Activated naive CD8-positive, alpha-beta T cell (primary cell): Measurements from ENCODE around the gene ZDHHC20.

Experiments used
- H3K27ac Mint-ChIP-seq: one replicate; pipeline ENCODE4 v1.8.0; 2021; ENCODE audit warnings: mixed read lengths
- H3K27me3 Mint-ChIP-seq: one replicate; pipeline ENCODE4 v1.8.0; 2021; ENCODE audit warnings: mixed read lengths
- H3K36me3 Mint-ChIP-seq: one replicate; pipeline ENCODE4 v1.8.0; 2021; ENCODE audit warnings: mixed read lengths
- H3K4me1 Mint-ChIP-seq: one replicate; pipeline ENCODE4 v1.8.0; 2021; ENCODE audit warnings: low read depth, mixed read lengths
- H3K4me3 Mint-ChIP-seq: one replicate; pipeline ENCODE4 v1.8.0; 2021; ENCODE audit warnings: mild to moderate bottlenecking, mixed read lengths
- H3K9me3 Mint-ChIP-seq: one replicate; pipeline ENCODE4 v1.8.0; 2021; ENCODE audit warnings: low read depth, mixed read lengths

ZDHHC20 gene, protein sequence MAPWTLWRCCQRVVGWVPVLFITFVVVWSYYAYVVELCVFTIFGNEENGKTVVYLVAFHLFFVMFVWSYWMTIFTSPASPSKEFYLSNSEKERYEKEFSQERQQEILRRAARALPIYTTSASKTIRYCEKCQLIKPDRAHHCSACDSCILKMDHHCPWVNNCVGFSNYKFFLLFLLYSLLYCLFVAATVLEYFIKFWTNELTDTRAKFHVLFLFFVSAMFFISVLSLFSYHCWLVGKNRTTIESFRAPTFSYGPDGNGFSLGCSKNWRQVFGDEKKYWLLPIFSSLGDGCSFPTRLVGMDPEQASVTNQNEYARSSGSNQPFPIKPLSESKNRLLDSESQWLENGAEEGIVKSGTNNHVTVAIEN

DNA sequence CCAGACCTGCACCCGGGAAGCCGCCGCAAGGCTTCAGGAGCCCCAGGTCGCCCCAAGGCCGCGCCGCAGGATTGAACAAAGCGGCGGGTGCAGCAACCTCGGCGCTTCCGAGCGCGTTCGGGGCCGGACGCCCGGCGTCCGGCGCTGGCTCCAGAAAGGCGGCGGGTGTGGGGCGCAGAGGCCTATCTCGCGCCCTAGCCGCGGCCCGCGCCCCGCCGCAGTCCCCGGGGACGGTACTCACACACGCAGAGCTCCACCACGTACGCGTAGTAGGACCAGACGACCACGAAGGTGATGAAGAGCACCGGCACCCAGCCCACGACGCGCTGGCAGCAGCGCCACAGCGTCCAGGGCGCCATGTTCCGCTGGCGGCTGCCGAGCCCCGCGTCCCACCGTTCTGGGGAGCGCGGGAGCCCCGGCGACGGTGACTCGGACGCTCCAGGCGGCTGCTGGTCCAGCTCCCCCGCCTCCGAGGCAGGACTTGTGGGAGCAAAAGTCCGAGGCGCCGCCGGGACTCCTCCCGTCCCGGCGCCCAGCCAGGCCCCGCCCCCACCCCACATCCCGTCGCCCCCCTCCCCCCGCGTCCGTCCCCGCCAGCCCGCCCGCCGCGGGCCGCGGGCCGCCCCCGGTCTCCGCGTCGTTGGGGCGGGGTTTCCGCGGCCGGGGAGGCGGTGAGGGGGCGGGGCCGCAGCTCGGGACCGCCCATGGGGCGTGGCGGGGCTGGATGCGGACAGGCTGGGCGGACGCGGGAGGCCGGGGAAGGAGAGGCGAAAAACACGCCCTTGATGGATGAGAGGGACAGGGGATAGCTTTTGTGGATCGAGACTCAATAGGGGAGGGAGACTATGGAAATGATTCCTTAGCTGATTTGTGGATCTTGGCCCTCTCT is at the start of gene ZDHHC20:
ZDHHC20 (minus strand) TSS at position 491 of the 889 bp plus-strand sequence; CDS start at position 359, 132 bp downstream.
- Mint-ChIP-seq H3K4me1 (peaks cover 44% of the 10 kb centered on the region), H3K4me3 (peak within 1 kb of the TSS; percentile 95), H3K9me3 (no peaks in the 10 kb centered on the region), H3K27ac (peak within 1 kb of the TSS; percentile 88), H3K27me3 (no peaks in the 10 kb centered on the region), H3K36me3 (peaks cover 7% of the 10 kb centered on the region)

DNA sequence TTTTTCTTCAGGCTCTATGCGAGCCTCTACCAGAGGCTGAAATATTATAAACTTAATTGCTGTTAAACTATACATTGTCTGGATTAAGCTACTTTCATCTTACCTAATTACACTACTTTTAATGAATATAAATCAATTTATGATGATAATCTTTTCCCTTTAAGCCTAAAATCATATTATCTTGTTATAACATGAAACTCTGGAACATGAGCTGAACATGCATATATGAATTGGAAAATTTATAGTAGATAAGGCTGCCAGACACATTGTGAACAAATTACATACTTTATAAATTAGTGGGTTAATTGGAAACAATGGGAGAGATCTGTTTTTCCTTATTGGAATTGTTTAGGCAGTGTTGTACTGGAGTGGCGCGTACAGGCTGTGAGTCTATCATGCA is 45.3 kb upstream of the ZDHHC20 start:
- Mint-ChIP-seq H3K27ac (no peak overlapping the region), H3K4me3 (no peak overlapping the region), H3K36me3 (peaks cover 4% of the 10 kb centered on the region), H3K4me1 (no peaks in the 10 kb centered on the region), H3K9me3 (no peaks in the 10 kb centered on the region), H3K27me3 (no peaks in the 10 kb centered on the region)

DNA sequence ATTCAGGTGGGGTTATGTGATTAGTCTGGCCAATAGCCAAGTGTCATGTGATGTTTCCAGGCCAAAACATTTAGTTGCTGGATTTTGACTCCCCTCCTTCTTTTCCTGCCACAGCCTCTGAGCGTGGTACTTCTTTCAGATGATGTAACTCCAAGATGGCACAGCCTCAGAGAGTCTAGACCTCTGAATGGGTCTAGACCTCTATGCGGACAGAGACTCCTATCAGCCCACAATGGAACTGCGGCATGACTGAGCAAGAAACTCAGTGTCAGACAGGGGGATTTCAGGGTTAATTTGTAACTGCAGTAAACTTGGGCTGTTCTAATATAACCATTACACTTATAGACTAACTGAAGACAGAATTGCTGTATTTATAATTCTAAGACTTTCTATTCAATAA is 42.6 kb upstream of the ZDHHC20 start:
- Mint-ChIP-seq H3K27me3 (no peaks in the 10 kb centered on the region), H3K4me3 (no peak overlapping the region), H3K27ac (no peak overlapping the region), H3K9me3 (no peaks in the 10 kb centered on the region), H3K36me3 (peaks cover 2% of the 10 kb centered on the region), H3K4me1 (no peaks in the 10 kb centered on the region)

DNA sequence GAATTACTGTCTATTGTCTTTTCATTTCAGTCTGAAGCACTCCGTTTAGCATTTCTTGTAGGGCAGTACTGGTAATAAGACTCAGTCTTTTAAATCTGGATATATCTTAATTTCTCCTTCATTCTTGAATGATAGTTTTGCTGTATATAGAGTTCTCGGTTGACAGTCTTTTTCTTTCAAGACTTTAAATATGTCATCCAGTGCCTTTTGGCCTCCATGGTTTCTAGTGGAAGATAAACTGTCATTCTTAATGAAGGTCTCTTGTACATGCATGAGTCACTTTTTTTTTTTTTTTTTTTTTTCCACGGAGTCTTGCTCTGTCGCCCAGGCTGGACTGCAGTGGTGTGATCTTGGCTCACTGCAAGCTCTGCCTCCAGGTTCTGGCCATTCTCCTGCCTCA is 27.2 kb upstream of the ZDHHC20 start:
- Mint-ChIP-seq H3K4me1 (no peaks in the 10 kb centered on the region), H3K4me3 (no peak overlapping the region), H3K27me3 (no peaks in the 10 kb centered on the region), H3K9me3 (peaks cover 24% of the 10 kb centered on the region), H3K36me3 (peaks cover 26% of the 10 kb centered on the region), H3K27ac (no peak overlapping the region)

DNA sequence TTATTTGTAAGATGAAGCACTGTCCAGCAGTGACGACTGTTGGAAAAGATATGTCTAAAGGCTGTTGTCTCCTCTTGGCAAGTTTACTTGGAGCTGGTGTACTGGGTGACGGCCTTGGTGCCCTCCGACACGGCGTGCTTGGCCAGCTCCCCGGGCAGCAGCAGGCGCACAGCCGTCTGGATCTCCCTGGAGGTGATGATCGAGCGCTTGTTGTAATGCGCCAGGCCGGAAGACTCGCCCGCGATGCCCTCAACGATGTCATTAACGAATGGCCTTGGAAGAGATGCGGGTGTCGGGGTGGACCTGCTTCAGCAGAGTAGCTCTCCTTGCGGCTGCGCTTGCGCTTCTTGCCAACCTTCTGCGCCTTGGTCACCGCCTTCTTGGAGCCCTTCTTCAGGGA is 24.6 kb upstream of the ZDHHC20 start:
- H3K4me3 Mint-ChIP-seq = no peak overlapping the region
- no peaks in the 10 kb centered on the region for H3K27me3 Mint-ChIP-seq
- peaks cover under 1% of the 10 kb centered on the region for H3K4me1 Mint-ChIP-seq
- peaks cover 14% of the 10 kb centered on the region for H3K9me3 Mint-ChIP-seq
- H3K27ac Mint-ChIP-seq = no peak overlapping the region
- peaks cover 8% of the 10 kb centered on the region for H3K36me3 Mint-ChIP-seq

DNA sequence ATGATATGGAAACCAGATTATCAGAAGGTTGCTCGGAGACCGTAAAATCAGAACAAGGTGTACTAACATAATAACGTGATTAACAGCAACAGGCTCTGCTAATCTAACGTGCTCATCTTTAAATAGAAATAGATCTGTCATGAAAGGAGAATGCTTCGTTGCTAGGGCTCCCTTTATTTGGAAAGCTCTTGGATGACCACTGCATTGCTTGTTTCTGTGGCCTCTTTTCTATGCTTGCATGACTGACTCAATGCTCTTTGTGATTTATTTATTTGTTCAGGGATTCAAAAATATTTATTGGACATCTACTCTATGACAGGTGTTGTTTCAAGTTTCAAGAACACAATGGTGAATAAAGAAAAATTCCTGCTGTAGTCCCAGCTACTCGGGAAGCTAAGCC is 22.3 kb upstream of the ZDHHC20 start:
- Mint-ChIP-seq H3K36me3 (peaks cover 4% of the 10 kb centered on the region), H3K27ac (no peak overlapping the region), H3K27me3 (no peaks in the 10 kb centered on the region), H3K9me3 (peaks cover 4% of the 10 kb centered on the region), H3K4me3 (no peak overlapping the region), H3K4me1 (peaks cover 7% of the 10 kb centered on the region)

DNA sequence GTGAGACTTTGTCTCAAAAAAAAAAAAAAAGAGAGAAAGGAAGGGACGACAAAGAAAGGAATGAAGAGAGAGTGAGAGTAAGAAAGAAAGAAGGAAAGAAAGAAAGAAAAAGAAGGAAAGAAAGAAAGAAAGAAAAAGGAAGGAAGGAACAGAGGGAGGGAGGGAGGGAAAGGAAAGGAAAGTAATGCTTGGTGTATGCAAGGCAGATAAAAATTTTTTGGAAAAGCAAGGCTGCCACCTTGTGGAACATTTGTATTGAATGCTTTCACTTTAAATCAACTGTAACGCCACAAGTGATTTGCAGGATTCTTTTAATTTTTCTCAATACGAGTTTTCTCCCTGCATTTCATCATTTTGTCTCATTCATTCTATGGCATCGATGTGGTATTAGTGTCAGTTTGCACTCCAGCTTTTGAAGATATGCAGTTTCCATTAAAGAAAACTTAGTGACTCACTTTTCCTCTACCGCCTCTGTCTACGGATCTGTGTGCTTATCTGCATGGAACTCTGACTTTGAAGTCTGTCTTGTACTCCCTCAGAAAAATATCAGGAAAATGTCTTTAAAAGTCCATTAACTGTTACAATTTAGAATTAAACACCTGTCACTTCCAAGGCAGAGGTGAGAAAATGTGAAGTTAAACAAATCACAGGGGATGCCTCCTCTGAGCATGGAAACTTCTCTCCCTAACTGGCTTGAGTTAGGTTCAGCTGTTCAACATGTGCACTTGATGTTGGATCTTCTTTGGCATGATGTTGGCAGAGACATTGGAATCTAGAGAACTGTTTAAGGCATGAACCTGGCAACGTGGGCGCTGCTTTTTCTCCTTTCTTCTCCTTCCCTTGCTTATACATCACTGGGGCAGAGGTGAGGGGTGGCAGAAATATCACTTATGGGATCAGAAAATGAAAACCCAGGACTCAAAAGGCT is 20.0 kb upstream of the ZDHHC20 start:
- Mint-ChIP-seq H3K4me1 (peaks cover 7% of the 10 kb centered on the region), H3K9me3 (no peaks in the 10 kb centered on the region), H3K36me3 (no peaks in the 10 kb centered on the region), H3K27me3 (no peaks in the 10 kb centered on the region), H3K4me3 (no peak overlapping the region), H3K27ac (no peak overlapping the region)

DNA sequence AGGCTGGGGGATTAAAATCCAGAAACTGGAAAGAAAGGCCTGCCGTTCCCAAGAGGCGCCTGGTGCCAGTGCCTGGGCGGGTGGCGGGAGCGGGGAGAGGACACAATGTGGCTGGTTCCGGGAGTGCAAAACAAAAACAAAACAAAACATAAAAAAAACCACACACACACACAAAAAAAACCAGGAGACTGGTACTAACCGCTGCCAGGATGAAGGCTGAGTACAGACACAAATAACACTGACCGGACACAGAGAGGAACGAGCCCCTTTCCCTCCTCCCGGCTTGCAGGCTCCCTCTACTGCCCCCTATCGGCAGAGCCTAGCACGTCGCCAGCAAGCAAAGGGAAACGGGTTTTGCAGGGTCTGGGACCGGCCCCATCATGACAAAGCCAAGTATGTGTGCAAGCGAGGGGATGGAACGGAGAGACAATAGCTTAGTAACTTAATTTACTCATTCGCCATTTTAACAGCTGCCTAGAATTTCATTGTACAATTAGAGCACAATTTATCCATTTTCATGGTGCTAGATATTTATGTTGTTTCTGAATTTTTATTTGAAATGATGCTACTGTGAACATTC is 17.9 kb upstream of the ZDHHC20 start:
- no peaks in the 10 kb centered on the region for H3K27me3 Mint-ChIP-seq
- H3K36me3 Mint-ChIP-seq = peaks cover 3% of the 10 kb centered on the region
- H3K27ac Mint-ChIP-seq = no peak overlapping the region
- H3K4me1 Mint-ChIP-seq = peaks cover 7% of the 10 kb centered on the region
- peak overlapping the region; percentile 82 for H3K4me3 Mint-ChIP-seq
- H3K9me3 Mint-ChIP-seq = peaks cover 3% of the 10 kb centered on the region

DNA sequence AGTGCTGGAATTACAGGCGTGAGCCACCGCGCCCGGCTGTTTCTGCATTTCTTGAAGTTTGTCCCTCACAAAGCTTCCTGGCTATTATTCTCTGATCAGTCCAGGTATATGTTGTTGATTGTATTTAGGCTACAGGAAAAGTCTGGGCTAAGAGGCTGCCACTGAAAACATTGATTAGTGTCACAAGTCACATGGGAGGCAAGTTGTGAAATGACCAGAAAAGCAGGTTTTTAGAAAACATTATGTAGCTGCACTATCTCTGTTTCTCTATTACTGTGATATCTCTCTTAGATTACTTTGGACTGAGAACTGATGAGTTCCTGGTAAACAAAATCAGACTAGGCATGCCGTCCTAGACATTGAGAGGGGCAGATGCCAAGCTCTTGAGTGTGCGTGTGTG is 16.0 kb upstream of the ZDHHC20 start:
- Mint-ChIP-seq H3K4me3 (no peak overlapping the region), H3K36me3 (peaks cover 5% of the 10 kb centered on the region), H3K4me1 (peaks cover 7% of the 10 kb centered on the region), H3K27me3 (no peaks in the 10 kb centered on the region), H3K27ac (no peak overlapping the region), H3K9me3 (peaks cover 12% of the 10 kb centered on the region)

DNA sequence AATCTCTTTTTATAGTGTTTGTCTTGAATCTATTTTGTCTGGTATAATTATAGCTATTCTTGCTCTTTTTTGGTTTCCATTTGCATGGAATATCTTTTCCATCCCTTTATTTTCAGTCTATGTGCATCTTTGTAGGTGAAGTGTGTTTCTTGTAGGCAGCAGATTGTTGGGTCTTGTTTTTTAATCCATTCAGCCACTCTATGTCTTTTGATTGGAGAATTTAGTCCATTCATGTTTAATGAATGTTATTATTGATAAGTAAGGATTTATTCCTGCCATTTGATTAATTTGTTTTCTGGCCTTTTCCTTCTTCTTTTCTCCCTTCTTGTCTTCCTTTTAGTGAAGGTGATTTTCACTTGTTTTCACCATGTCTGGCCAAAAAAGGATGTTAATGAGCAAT is 11.7 kb upstream of the ZDHHC20 start:
- Mint-ChIP-seq H3K4me1 (no peaks in the 10 kb centered on the region), H3K4me3 (no peak overlapping the region), H3K27ac (no peak overlapping the region), H3K36me3 (peaks cover 5% of the 10 kb centered on the region), H3K27me3 (no peaks in the 10 kb centered on the region), H3K9me3 (peaks cover 12% of the 10 kb centered on the region)

DNA sequence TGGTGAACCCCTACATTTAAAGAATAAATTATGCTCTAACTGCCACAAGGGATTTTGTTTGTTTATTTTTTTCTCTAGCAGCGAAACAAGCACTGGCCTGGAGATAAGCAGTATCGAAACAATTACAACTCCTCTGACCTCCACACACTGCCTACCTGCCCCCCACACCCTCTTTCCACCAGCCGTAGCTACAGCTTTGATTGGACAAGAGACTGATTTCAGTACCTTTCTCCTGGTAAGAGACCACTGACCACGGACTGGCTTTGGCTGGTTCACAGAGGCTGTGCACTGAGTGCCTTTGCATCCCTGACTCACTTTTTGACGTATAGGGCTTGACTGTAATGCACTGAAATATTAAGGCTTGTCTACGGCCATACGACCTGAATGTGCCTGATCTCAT is 7.4 kb upstream of the ZDHHC20 start:
- Mint-ChIP-seq H3K27ac (no peak overlapping the region), H3K4me1 (no peaks in the 10 kb centered on the region), H3K27me3 (no peaks in the 10 kb centered on the region), H3K36me3 (peaks cover 2% of the 10 kb centered on the region), H3K4me3 (no peak overlapping the region), H3K9me3 (peaks cover 7% of the 10 kb centered on the region)

DNA sequence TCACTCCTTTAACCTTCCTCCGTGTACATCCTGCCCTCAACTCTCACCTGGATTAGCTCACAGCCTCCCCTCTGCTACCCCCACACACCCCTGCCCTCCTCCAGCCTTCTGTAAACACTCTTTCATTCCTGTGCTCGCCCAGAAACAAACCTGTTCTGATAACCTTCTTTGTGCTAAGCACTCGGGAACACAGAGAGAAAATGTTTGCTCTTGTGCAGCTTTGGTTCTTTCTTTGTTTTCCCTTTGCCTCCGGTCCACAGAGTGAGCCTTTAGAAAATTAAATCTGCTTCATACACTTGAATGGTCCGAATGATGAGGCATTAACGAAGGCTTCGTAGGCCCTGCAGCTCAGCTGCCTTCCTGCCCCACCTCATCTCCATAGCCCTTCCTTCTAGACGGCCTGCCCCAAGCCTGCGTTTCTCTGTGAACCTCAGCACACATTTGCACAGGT is 6.6 kb upstream of the ZDHHC20 start:
- no peaks in the 10 kb centered on the region for H3K27me3 Mint-ChIP-seq
- H3K4me1 Mint-ChIP-seq = no peaks in the 10 kb centered on the region
- H3K4me3 Mint-ChIP-seq = no peak overlapping the region

DNA sequence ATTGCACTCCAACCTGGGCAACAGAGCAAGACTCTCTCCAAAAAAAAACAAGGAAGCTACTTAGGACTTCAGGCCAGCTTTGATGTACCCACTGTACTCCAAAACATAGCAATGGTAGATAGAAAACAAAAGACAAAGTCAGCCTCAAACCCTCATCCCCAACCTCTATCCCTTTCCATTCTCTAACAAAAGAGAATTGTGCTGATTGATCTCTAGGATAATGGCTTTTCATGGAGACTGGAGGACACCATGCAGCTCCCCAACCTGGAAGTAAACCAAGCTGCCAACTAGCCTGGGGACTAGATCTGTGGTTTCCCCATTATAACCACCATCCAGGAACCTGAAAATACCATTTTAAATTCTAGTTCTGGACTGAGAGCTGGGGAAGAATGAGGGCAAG is 4.3 kb upstream of the ZDHHC20 start:
- Mint-ChIP-seq H3K4me1 (peaks cover 5% of the 10 kb centered on the region), H3K9me3 (no peaks in the 10 kb centered on the region), H3K36me3 (no peaks in the 10 kb centered on the region), H3K27me3 (no peaks in the 10 kb centered on the region), H3K27ac (no peak overlapping the region), H3K4me3 (no peak overlapping the region)

More for the DNA sequence above, 6.6 kb upstream of the ZDHHC20 start:
- Mint-ChIP-seq H3K9me3 (peaks cover 2% of the 10 kb centered on the region), H3K27ac (no peak overlapping the region), H3K36me3 (peaks cover 2% of the 10 kb centered on the region)

DNA sequence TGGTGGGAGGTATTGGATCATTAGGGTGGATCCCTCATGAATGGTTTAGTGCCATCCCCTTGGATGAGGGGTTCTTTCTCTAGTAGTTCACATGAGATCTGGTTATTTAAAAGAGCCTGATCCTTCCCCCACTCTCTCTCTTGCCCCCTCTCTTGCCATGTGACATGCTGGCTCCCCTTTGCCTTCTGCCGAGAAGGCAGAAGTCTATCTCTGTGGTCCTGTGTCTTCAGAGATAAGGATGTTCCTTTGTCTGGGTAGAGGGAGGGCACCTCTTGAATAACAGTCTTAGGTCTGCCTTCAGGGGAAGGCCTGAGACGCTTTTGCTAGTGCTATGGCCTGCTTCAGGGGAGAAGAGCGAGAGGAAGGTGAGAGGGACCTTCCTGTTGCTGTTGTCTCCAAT is 2.0 kb upstream of the ZDHHC20 start:
- Mint-ChIP-seq H3K27me3 (no peaks in the 10 kb centered on the region), H3K9me3 (no peaks in the 10 kb centered on the region), H3K36me3 (no peaks in the 10 kb centered on the region), H3K4me1 (peaks cover 26% of the 10 kb centered on the region), H3K4me3 (peak overlapping the region; percentile 8), H3K27ac (no peak overlapping the region)
